Measurements from ENCODE around the gene IKZF1. TPM values are rescaled to one million over a fixed set of nuclear protein-coding genes. Genes with fewer than 3 reads are reported as not detected.

IKZF1 gene
- total and polyA plus RNA-seq, 12 donors = 0.98 to 31.5 (median 9.4) TPM

- no peak for DNase-seq
- WGBS, 4 donors = 50 to 67% (median 64%) methylated on average over 3 of the region's 3 CpGs
- TF ChIP-seq CTCF (IDR thresholded peaks at IDR 0.05) = no peak
- TF ChIP-seq POLR2A (IDR thresholded peaks at IDR 0.05) = no peak
- H3K4me1 ChIP-seq (replicated peaks in 1 of 2) = no peaks in the 10 kb centered on the region
- H3K27me3 ChIP-seq = no peaks in the 10 kb centered on the region
- H3K9me3 ChIP-seq (replicated peaks in 1 of 3) = no peaks in the 10 kb centered on the region
- no peaks in the 10 kb centered on the region for H3K36me3 ChIP-seq (replicated peaks in 1 of 2)
- H3K4me3 ChIP-seq = no peak overlapping the region
- intact Hi-C loops (cut with DNase I) = no loop called here
- H3K27ac ChIP-seq = no peak overlapping the region
Measured at GRCh38 chr7:50272808-50273207, 31.7 kb upstream of the IKZF1 start.

GRCh38 chr7:50273301-50273700 lies 31.2 kb upstream of the IKZF1 start:
- intact Hi-C loops (cut with DNase I) = no loop called here
- no peak for TF ChIP-seq POLR2A (IDR thresholded peaks at IDR 0.05)
- no peak for TF ChIP-seq CTCF (IDR thresholded peaks at IDR 0.05)
- 48 to 69% (median 65%) methylated on average over 1 of the region's 1 CpG for WGBS, 4 donors
- Histone ChIP-seq H3K4me3 (no peak overlapping the region), H3K4me1 (replicated peaks in 1 of 2) (no peaks in the 10 kb centered on the region), H3K27me3 (no peaks in the 10 kb centered on the region), H3K27ac (no peak overlapping the region), H3K36me3 (replicated peaks in 1 of 2) (no peaks in the 10 kb centered on the region), H3K9me3 (replicated peaks in 1 of 3) (no peaks in the 10 kb centered on the region)
- no peak for DNase-seq

DNA sequence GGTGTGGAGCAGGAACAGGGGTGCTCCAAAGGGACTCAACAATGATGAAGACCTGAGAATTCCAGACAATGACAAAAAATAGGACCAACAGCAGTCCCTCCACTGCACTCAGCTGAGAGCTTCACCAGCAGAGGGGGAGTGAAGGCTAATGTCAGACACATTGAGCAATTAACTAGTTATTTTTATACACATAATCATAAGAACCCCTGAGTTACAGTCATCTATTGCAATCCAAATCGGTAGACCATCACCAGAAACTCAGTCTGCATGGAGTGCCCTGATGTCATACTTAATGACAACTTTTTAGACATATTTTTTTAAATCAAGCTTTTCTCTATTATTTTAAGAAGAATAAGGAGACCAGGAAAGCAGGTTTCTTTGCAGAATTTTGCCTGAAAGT lies 30.6 kb upstream of the IKZF1 start:
- no peak overlapping the region for H3K4me3 ChIP-seq
- no peaks in the 10 kb centered on the region for H3K4me1 ChIP-seq (replicated peaks in 1 of 2)
- no peak overlapping the region for H3K27ac ChIP-seq
- TF ChIP-seq POLR2A (IDR thresholded peaks at IDR 0.05) (no peak), CTCF (IDR thresholded peaks at IDR 0.05) (no peak)
- DNase-seq = no peak
- intact Hi-C loops (cut with DNase I) = no loop called here
- no peaks in the 10 kb centered on the region for H3K27me3 ChIP-seq
- WGBS, 4 donors = 49 to 60% (median 57%) methylated on average over 1 of the region's 1 CpG
- H3K36me3 ChIP-seq (replicated peaks in 1 of 2) = no peaks in the 10 kb centered on the region
- no peaks in the 10 kb centered on the region for H3K9me3 ChIP-seq (replicated peaks in 1 of 3)

DNA sequence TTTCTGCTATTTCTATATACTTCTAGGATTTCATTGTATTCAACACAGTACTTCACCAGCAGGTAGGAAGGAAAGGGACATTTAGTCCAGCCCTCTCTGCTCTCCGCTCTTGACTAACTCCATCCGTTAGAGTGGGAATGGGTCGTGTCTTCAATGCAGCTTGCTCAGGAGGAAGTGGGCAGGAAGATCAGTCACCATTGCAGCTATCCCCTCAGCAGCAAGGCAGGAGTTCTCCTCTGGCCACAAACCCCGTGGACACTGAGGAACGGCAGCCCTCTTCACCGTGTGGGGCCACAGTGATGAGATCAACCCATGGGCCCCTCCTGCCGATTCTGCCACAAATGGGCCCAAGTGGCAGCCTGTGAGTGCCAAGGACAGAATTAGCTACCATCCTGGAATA lies 30.2 kb upstream of the IKZF1 start:
- Histone ChIP-seq H3K9me3 (replicated peaks in 1 of 3) (no peaks in the 10 kb centered on the region), H3K36me3 (replicated peaks in 1 of 2) (no peaks in the 10 kb centered on the region), H3K27me3 (no peaks in the 10 kb centered on the region), H3K4me1 (replicated peaks in 1 of 2) (no peaks in the 10 kb centered on the region), H3K4me3 (no peak overlapping the region), H3K27ac (no peak overlapping the region)
- TF ChIP-seq CTCF (IDR thresholded peaks at IDR 0.05) (no peak), POLR2A (IDR thresholded peaks at IDR 0.05) (no peak)
- intact Hi-C loops (cut with DNase I) = no loop called here
- WGBS, 4 donors = 44 to 78% (median 59%) methylated on average over 4 to 7 of the region's 7 CpGs
- no peak for DNase-seq

Data from adrenal gland (tissue), 12 donors.